ENCODE data around the gene DHFR. TPM values are rescaled to one million over a fixed set of nuclear protein-coding genes. Genes with fewer than 3 reads are reported as not detected.

DHFR gene
- total RNA-seq, 1 donor from 2014 or later: 45.4 TPM

DNA sequence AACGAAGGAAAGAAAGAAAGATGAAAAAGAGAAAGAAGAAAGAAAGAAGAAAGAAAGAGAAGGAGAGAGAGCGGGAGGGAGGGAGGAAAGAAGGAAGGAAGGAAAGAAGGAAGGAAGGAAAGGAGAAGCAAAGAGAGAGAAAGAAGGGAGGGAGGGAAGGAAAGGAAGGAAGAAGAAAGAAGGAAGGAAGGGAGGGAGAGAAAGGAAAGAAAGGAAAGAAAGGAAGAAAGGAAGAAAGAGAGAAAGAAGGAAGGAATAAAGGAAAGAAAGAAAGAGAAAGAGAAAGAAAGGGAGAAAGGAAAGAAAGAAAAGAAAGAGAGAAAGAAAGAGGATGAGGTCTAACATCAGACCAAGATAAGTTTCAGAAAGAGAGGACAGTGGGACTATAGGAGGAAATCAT, 75.7 kb downstream of the DHFR start:
- Mint-ChIP-seq H3K4me1 (ENCODE audit: low read depth) (no peaks in the 10 kb centered on the region), H3K36me3 (ENCODE audit: insufficient read depth) (no peaks in the 10 kb centered on the region), H3K27ac (no peak overlapping the region), H3K9me3 (ENCODE audit: low read depth) (no peaks in the 10 kb centered on the region), H3K27me3 (peaks cover 33% of the 10 kb centered on the region), H3K4me3 (ENCODE audit: low read depth) (no peak overlapping the region)
- no peak for DNase-seq (ENCODE audit: low spot score, unreplicated experiment)
- TF ChIP-seq, protein P1, sequence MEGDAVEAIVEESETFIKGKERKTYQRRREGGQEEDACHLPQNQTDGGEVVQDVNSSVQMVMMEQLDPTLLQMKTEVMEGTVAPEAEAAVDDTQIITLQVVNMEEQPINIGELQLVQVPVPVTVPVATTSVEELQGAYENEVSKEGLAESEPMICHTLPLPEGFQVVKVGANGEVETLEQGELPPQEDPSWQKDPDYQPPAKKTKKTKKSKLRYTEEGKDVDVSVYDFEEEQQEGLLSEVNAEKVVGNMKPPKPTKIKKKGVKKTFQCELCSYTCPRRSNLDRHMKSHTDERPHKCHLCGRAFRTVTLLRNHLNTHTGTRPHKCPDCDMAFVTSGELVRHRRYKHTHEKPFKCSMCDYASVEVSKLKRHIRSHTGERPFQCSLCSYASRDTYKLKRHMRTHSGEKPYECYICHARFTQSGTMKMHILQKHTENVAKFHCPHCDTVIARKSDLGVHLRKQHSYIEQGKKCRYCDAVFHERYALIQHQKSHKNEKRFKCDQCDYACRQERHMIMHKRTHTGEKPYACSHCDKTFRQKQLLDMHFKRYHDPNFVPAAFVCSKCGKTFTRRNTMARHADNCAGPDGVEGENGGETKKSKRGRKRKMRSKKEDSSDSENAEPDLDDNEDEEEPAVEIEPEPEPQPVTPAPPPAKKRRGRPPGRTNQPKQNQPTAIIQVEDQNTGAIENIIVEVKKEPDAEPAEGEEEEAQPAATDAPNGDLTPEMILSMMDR (IDR thresholded peaks at IDR 0.05; ENCODE audit: unreplicated experiment): no peak

DNA sequence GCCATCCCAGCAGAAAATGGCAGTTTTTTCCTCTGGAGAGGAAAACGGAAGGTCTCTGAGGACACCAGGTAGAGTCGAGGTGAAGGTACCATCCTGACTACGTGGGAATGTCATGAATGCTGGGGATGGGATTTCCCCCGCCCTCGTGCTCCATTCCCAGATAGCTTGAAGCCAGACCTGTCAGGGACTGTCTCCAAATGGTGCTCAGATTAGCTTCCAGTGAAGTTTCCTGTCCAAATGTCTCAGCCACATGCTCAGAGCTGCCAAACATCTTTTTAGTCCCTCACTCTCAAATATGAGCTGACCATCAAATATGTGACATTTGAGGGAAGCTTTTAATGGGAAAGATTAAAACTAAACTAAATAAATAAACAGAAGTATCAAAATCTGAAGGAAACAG, 77.1 kb downstream of the DHFR start:
- H3K36me3 Mint-ChIP-seq (ENCODE audit: insufficient read depth): no peaks in the 10 kb centered on the region
- H3K27ac Mint-ChIP-seq: no peak overlapping the region
- no peaks in the 10 kb centered on the region for H3K4me1 Mint-ChIP-seq (ENCODE audit: low read depth)
- DNase-seq (ENCODE audit: low spot score, unreplicated experiment): no peak
- no peak overlapping the region for H3K4me3 Mint-ChIP-seq (ENCODE audit: low read depth)
- H3K9me3 Mint-ChIP-seq (ENCODE audit: low read depth): no peaks in the 10 kb centered on the region
- H3K27me3 Mint-ChIP-seq: peaks cover 43% of the 10 kb centered on the region
- TF ChIP-seq, protein P1 (IDR thresholded peaks at IDR 0.05; ENCODE audit: unreplicated experiment): no peak

DNA sequence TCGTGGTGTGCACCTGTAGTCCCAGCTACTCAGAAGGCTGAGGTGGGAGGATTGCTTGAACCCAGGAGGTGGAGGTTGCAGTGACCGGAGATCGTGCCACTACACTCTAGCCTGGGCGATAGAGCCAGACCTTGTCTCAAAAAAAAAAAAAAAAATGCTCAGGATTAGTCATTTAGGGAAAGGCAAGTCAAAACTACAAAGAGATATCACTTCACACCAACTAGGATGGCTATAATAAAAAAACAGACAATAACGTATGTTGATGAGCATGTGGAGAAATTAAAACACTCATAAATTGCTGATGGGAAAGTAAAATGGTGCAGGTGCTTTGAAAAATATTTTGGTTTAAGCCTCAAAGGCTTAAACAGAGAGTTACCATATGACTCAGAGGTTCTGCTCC, 78.4 kb downstream of the DHFR start:
- no peak overlapping the region for H3K4me3 Mint-ChIP-seq (ENCODE audit: low read depth)
- H3K36me3 Mint-ChIP-seq (ENCODE audit: insufficient read depth): no peaks in the 10 kb centered on the region
- H3K9me3 Mint-ChIP-seq (ENCODE audit: low read depth): no peaks in the 10 kb centered on the region
- DNase-seq (ENCODE audit: low spot score, unreplicated experiment): no peak
- no peak overlapping the region for H3K27ac Mint-ChIP-seq
- H3K27me3 Mint-ChIP-seq: peaks cover 56% of the 10 kb centered on the region
- no peaks in the 10 kb centered on the region for H3K4me1 Mint-ChIP-seq (ENCODE audit: low read depth)
- TF ChIP-seq, protein P1 (IDR thresholded peaks at IDR 0.05; ENCODE audit: unreplicated experiment): no peak

Other genes with a start within 250 kb of the DHFR start
- 74.4 and 82.3 TPM in 2 replicates for gene ZFYVE16, start 246.9 kb downstream of the DHFR start, total RNA-seq
- gene FAM151B, start 166.9 kb downstream of the DHFR start, total RNA-seq: 1.5 and 2.7 TPM in 2 replicates
- 0.17 and 0.20 TPM in 2 replicates for gene ANKRD34B, start 84.7 kb downstream of the DHFR start, total RNA-seq
- gene MSH3, start 331 bp downstream of the DHFR start, total RNA-seq: 16.9 and 18.4 TPM in 2 replicates

All from progenitor cell of endocrine pancreas (in vitro differentiated cells).